OCI-LY1 (cell line): Measurements from ENCODE around the gene GOLGA1.

ENCODE experiments used
- CTCF ChIP-seq: fragments of 200-600 bp; sonication (generic), shearing (Covaris generic); IDR thresholded peaks from 2 replicates; pipeline ENCODE4 v1.5.1; 2017; ENCODE audit warnings: mild to moderate bottlenecking, antibody characterized with exemption, low read length, moderate library complexity, mixed read lengths
- EZH2 ChIP-seq: fragments of 200-600 bp; sonication (generic), shearing (Covaris generic); IDR thresholded peaks from 2 replicates; pipeline ENCODE4 v1.8.0; 2017; ENCODE audit warnings: borderline replicate concordance, mixed run types, mild to moderate bottlenecking, antibody characterized with exemption, low read length, moderate library complexity, mixed read lengths

GRCh38 chr9:124973807-124974206 is 32.9 kb upstream of the GOLGA1 start:
- TF ChIP-seq CTCF (no peak), EZH2 (no peak)
